Adrenal gland (tissue), 12 donors: Measurements from ENCODE around the gene PRKCE. TPM values are rescaled to one million over a fixed set of nuclear protein-coding genes. Genes with fewer than 3 reads are reported as not detected.

Experiments used
- DNase-seq, 7 donors: peaks; one replicate each; pipeline ENCODE4 v3.0.0-alpha.2; 2019 to 2020
- H3K27ac ChIP-seq, 5 donors: fragments of 200-600 bp; sonication (generic) in 4 of 5; 1 replicate in 3 of 5; 2 replicates in 2 of 5; pipeline versions ENCODE4 v1.5.1 to v1.8.0; 2016 to 2020; ENCODE audit warnings: mild to moderate bottlenecking in 1 of 5
- H3K27me3 ChIP-seq: fragments of 200-600 bp; 2 replicates; pipeline ENCODE4 v1.8.0; 2021
- H3K36me3 ChIP-seq, 2 donors: fragments of 200-600 bp; replicated peaks in 1 of 2; 1 replicate in 1 of 2; 2 replicates in 1 of 2; pipeline versions ENCODE4 v1.5.1 to v1.8.0; 2018 to 2022
- H3K4me1 ChIP-seq, 2 donors: fragments of 200-600 bp; replicated peaks in 1 of 2; 1 replicate in 1 of 2; 2 replicates in 1 of 2; pipeline versions ENCODE4 v1.5.1 to v1.8.0; 2018 to 2021
- H3K4me3 ChIP-seq, 4 donors: fragments of 200-600 bp; sonication (generic) in 3 of 4; one replicate each; pipeline ENCODE4 v1.5.1; 2016 to 2018
- H3K9me3 ChIP-seq, 3 donors: fragments of 200-600 bp; sonication (generic) in 1 of 3; replicated peaks in 1 of 3; 1 replicate in 2 of 3; 2 replicates in 1 of 3; pipeline versions ENCODE4 v1.5.1 to v1.8.0; 2016 to 2021
- POLR2A ChIP-seq, 2 donors: fragments of 450-650 bp; IDR thresholded peaks; one replicate each; pipeline ENCODE4 v1.6.1; 2017; ENCODE audit warnings: antibody characterized with exemption in 2 of 2, mild to moderate bottlenecking in 2 of 2, moderate library complexity in 1 of 2
- WGBS, 4 donors: extraction: QIAGEN DNeasy Blood & Tissue Kit in 2 of 4; methylation state at CpG; one replicate each; pipeline versions ENCODE4 v1.1.5 to v1.1.7; 2013 to 2017; 5-methylcytosine and 5-hydroxymethylcytosine counted together
- intact Hi-C, 2 donors: fragments of 100-400 bp; cut with DNase I; formaldehyde crosslinking; loops; one replicate each; pipeline versions ENCODE4 v1.14.1 to v1.15.0; 2022 to 2023
- polyA plus RNA-seq, 3 donors: library from polyadenylated mRNA; stranded (reverse); fragments of 200-250 nt in 2 of 3; fragments of 350-450 nt in 1 of 3; fragmentation: Illumina TruSeq in 1 of 3; extraction: RNeasy Lipid Tissue Mini Kit (QIAGEN cat#74804) in 1 of 3; gene quantifications; one replicate each; pipeline ENCODE4 v1.2.3, GENCODE V29; 2013 to 2014
- total RNA-seq, 9 donors: library from RNA; depleted of rRNA in 4 of 9; stranded (reverse); fragments of >200 nt in 4 of 9; fragments of 120-200 nt in 1 of 9; fragmentation: NEBNext Ultra II Directional in 1 of 9; extraction: Animal tissue kit (Norgen Biotek cat#: 25700) in 1 of 9; gene quantifications; one replicate each; pipeline versions ENCODE4 v1.1.0 to v1.2.4, GENCODE V29; 2013 to 2023
- TF ChIP-seq, protein P1 (sequence below), 6 experiments: fragments of 450-650 bp in 4 of 6; fragments of 200-600 bp in 2 of 6; sonication (generic) in 1 of 6; IDR thresholded peaks; 1 replicate in 5 of 6; 2 replicates in 1 of 6; pipeline versions ENCODE4 v1.5.1 to v1.8.0; 2016 to 2021; ENCODE audit warnings: antibody characterized with exemption in 6 of 6, mild to moderate bottlenecking in 2 of 6, moderate library complexity in 1 of 6
- donor health status: healthy with polysubstance abuse.
- donor health status: Bipolar disorder and iron deficiency.
- donor health status: DM: yes; HTN: yes; CAD: no.
- donor health status: DM: no; HTN: no; CAD: no.
- donor health status: DM: no; HTN: no; CAD: no.
- donor health status: DM: yes; HTN: yes; CAD: no.

The PRKCE gene
- total and polyA plus RNA-seq, 12 donors = 1.9 to 19.2 (median 8.0) TPM

DNA sequence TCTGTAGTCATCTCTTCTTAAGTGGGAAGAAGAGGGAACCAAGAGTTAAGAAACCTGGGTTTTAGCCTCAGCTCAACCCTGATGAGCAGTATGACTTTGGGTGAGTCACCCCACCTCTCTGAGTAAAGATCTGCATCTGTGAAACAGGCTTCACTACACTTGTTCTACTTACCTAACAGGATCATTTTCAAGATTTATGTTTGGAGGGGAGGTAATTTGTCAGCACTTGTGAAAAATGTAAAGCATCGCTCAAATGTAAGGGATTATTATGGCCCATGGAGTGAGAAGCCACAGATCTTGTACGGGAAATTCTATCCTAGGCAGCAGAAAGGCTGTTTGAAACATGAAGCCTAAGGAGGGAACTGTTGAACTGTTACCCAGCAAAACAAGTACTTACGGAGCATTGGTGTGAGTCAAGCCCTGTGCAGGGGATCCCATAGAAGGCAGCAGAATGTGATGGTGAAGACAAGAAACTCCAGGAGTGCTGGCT, 160.6 kb downstream of the PRKCE start:
- no peak for TF ChIP-seq POLR2A (IDR thresholded peaks at IDR 0.05)
- TF ChIP-seq, protein P1, sequence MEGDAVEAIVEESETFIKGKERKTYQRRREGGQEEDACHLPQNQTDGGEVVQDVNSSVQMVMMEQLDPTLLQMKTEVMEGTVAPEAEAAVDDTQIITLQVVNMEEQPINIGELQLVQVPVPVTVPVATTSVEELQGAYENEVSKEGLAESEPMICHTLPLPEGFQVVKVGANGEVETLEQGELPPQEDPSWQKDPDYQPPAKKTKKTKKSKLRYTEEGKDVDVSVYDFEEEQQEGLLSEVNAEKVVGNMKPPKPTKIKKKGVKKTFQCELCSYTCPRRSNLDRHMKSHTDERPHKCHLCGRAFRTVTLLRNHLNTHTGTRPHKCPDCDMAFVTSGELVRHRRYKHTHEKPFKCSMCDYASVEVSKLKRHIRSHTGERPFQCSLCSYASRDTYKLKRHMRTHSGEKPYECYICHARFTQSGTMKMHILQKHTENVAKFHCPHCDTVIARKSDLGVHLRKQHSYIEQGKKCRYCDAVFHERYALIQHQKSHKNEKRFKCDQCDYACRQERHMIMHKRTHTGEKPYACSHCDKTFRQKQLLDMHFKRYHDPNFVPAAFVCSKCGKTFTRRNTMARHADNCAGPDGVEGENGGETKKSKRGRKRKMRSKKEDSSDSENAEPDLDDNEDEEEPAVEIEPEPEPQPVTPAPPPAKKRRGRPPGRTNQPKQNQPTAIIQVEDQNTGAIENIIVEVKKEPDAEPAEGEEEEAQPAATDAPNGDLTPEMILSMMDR (IDR thresholded peaks at IDR 0.05) = no peak
- WGBS, 4 donors = 95 to 98% (median 95%) methylated on average over 3 of the region's 3 CpGs
- peaks cover 0 to 20% of the 10 kb centered on the region in 2 donors for H3K4me1 ChIP-seq
- no peaks in the 10 kb centered on the region for H3K27me3 ChIP-seq
- H3K9me3 ChIP-seq = no peaks in the 10 kb centered on the region
- intact Hi-C loops = no loop called here
- DNase-seq = no peak
- no peaks in the 10 kb centered on the region for H3K36me3 ChIP-seq
- no peak overlapping the region for H3K4me3 ChIP-seq
- H3K27ac ChIP-seq = no peak overlapping the region

DNA sequence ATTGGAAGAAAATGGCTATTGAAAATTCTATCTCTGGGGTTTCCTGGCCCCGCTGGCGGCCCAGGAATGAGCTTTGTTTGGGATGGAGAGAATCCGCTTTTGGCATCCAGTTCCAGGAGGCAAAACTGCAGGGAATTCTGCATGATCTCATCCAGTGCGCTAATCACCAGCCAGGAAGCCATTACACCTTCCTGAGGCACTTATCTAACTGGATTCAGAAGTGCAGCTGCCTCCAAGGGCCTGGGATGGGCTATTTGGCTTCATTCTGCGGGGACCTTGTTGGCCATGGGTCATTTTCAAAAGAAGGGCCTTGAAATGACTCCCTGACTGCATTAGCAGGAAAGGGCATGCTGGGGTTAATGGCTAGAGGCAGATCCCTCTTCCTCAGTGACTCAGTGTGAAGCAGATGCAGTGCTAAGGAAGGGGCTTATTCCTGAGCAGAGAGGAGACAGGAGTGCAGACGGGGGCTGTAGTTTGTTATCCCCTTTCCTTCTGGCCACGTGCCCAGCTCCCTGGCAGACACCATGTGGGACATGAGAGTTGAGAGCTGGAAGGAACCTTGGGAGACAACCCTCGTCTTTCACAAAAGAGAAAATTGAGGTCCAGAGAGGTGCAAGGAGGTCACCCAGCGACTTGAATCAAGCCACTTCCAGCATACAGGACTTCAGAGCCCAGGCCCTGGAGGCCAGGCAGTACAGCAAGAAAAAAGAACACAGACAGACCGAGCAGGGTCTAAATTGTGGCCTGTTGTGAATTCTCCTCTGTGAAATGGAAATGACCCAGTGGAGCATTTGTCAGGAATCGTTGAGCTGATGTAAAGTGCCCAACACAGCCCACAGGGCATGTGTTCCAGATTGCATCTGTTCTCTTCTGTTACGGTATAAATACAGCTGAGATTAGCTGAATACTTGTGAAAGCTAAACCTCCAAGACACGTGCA, 161.8 kb downstream of the PRKCE start:
- Histone ChIP-seq H3K27ac (peak overlapping the region in 1 of 5 donors; percentile 38), H3K4me1 (peaks cover 0 to 20% of the 10 kb centered on the region in 2 donors), H3K36me3 (no peaks in the 10 kb centered on the region), H3K4me3 (no peak overlapping the region), H3K27me3 (no peaks in the 10 kb centered on the region), H3K9me3 (no peaks in the 10 kb centered on the region)
- peak in 3 of 7 donors; percentile 21 to 31 (median 22) for DNase-seq
- TF ChIP-seq, protein P1 (IDR thresholded peaks at IDR 0.05) = no peak
- no peak for TF ChIP-seq POLR2A (IDR thresholded peaks at IDR 0.05)
- WGBS, 4 donors = 62 to 75% (median 67%) methylated on average over 12 to 13 of the region's 13 CpGs
- intact Hi-C loops = no loop called here

DNA sequence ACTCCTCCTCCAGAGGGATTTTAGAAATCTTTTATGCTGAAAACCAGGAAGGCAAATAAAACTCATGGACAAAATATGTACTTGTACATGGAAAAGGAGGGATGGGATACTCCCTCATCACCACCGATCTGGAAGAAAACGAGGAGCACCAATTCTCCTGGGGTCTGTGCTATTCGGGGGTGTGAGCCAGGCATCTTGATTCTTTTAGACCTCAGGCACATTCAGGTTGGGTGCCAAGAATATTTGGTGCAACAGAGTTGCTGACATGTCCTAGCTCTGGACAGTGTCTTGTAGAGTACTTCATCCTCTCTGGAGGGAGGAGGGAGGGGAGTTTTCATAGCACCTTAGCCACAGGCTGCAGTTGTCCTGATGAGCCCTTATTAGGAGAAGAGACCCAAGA, 163.0 kb downstream of the PRKCE start:
- TF ChIP-seq, protein P1 (IDR thresholded peaks at IDR 0.05) = no peak
- no peak for TF ChIP-seq POLR2A (IDR thresholded peaks at IDR 0.05)
- DNase-seq = no peak
- Histone ChIP-seq H3K4me1 (peaks cover 0 to 15% of the 10 kb centered on the region in 2 donors), H3K4me3 (no peak overlapping the region), H3K36me3 (no peaks in the 10 kb centered on the region), H3K27me3 (no peaks in the 10 kb centered on the region), H3K9me3 (no peaks in the 10 kb centered on the region), H3K27ac (no peak overlapping the region)
- intact Hi-C loops = no loop called here
- 81 to 96% (median 88%) methylated on average over 3 of the region's 3 CpGs for WGBS, 4 donors

DNA sequence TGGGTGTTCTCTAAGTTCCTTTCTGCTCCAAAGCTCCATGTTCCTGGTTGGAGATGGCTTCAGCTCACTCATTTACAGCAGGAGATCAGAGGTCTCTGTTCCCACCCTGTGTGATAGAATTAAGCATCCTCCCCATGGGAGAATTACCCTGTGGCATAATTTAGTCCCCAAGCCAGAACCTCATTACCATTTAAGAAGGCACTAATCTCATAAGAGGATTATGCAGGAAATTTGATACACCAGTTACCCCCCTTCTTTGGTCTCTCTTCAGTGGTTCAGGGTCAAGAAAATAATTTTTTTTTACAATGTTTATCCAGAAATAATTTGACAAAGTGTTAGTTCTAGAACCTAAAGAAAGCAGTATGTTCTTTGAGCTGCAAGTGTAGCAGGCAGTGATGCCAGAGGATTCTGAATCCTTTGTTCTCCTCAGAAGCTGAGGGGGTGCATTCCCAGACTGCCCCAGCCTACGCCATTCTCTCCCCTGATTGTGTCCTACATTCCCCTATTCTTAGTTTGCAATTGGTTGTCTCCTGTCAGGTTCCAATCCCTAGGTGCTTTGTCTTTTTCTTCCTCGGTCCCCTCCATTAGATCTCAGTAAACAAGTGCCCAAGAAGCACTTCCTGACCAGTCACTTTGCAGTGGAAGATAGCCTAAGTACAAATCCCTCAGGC, 163.6 kb downstream of the PRKCE start:
- H3K4me3 ChIP-seq = no peak overlapping the region
- peaks cover 0 to 15% of the 10 kb centered on the region in 2 donors for H3K4me1 ChIP-seq
- TF ChIP-seq, protein P1 (IDR thresholded peaks at IDR 0.05) = no peak
- TF ChIP-seq POLR2A (IDR thresholded peaks at IDR 0.05) = no peak
- no peaks in the 10 kb centered on the region for H3K36me3 ChIP-seq
- no peak for DNase-seq
- intact Hi-C loops = no loop called here
- H3K27ac ChIP-seq = no peak overlapping the region
- no peaks in the 10 kb centered on the region for H3K27me3 ChIP-seq
- WGBS, 4 donors = 89 to 96% (median 92%) methylated on average over 2 of the region's 2 CpGs
- H3K9me3 ChIP-seq = no peaks in the 10 kb centered on the region
